CD4-positive, alpha-beta T cell treated with Interleukin-15 for 1 hour (primary cell): Measurements from ENCODE around the gene PRR32.
"Not testable (repeated sequence)": the region's sequence is repeated elsewhere in the genome, so short reads cannot be mapped to it uniquely, and the experiment has no call there.

ENCODE experiments used
- DNase-seq: peaks from one replicate; pipeline ENCODE4 v3.0.0-alpha.2; 2020

PRR32 gene

GRCh38 chrX:126819429-126819828 lies at the start of gene PRR32:
PRR32 (plus strand) TSS chrX:126819729; CDS start chrX:126819844, 115 bp downstream.
- no peak for DNase-seq

GRCh38 chrX:126770179-126770578 lies 49.4 kb upstream of the PRR32 start:
- no peak for DNase-seq

GRCh38 chrX:126785539-126785938 lies 34.0 kb upstream of the PRR32 start:
- no peak for DNase-seq

- DNase-seq: no peak
Measured at GRCh38 chrX:126799059-126799458, 20.5 kb upstream of the PRR32 start.

- DNase-seq: not testable (repeated sequence)
Measured at GRCh38 chrX:126806784-126807183, 12.7 kb upstream of the PRR32 start.

- no peak for DNase-seq
Measured at GRCh38 chrX:126815806-126816205, 3.7 kb upstream of the PRR32 start.

GRCh38 chrX:126820700-126821420 lies 1.3 kb downstream of the PRR32 start:
- DNase-seq: no peak

- no peak for DNase-seq
Measured at GRCh38 chrX:126824338-126825007, 4.9 kb downstream of the PRR32 start.

GRCh38 chrX:126825566-126826193 lies 6.2 kb downstream of the PRR32 start:
- DNase-seq: no peak

GRCh38 chrX:126836186-126836585 lies 16.7 kb downstream of the PRR32 start:
- no peak for DNase-seq

GRCh38 chrX:126847143-126847542 lies 27.6 kb downstream of the PRR32 start:
- DNase-seq: no peak

- DNase-seq: no peak
Measured at GRCh38 chrX:126855839-126856524, 36.5 kb downstream of the PRR32 start.
